ENCODE results near the gene KRT16.

Gene KRT16

DNA sequence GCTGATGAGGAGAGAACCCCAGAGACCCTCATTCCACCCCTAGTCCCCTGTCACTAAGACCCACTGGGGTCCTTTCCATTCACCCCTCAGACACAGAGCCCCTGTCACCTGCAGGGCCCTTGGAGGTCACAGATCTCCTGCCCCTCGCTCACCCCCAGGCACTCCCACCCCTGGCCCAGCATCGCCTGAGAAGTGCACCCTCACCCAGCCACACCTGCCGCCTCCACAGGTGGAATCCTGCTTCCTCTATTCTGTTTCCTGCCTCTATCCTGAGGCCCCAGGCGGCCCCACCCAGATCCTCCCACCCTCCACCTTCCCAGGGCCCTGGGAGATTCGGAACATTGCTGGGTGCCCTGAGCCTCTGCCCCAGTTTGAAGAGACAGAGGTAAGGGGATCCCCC is 25.6 kb upstream of the KRT16 start:
- no peaks in the 10 kb centered on the region for H3K9me3 ChIP-seq (replicated peaks in 1 of 11)
- H3K36me3 ChIP-seq: no peaks in the 10 kb centered on the region
- no peak overlapping the region for H3K9ac ChIP-seq
- peaks cover 0 to 5% (median 0%) of the 10 kb centered on the region in 10 experiments; a peak in 3 of 20 replicates for H3K4me1 ChIP-seq
- H3K27me3 ChIP-seq: no peaks in the 10 kb centered on the region
- H3K4me3 ChIP-seq: no peak overlapping the region
- H4K20me1 ChIP-seq: no peaks in the 10 kb centered on the region; a peak in 3 of 22 replicates
- TF ChIP-seq Cebpa-rat (IDR thresholded peaks at IDR 0.05): no peak
- H3K4me2 ChIP-seq: no peak overlapping the region
- H3K27ac ChIP-seq: no peak overlapping the region

DNA sequence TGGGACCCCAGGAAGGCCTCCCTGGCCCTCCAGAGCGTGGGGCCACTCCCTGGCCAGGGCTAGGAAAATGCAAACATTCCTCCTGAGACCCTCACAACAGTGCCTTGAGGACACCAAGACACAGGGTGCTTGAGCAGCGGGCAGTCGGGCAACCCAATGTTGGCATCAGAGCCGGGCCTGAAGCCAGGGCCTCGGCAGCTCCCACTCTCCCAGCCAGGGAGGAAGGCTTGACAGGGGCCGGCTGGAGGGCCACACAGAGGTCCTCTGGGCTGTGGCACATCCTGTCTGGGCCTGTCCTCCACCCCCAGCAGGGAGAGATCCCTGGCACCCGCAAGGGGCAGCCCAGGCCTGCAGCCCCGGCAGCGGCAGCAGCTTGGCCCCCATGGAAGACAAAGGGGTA is 24.1 kb upstream of the KRT16 start:
- H3K4me2 ChIP-seq: no peak overlapping the region
- no peak for TF ChIP-seq Cebpa-rat (IDR thresholded peaks at IDR 0.05)
- no peak overlapping the region for H3K9ac ChIP-seq
- H3K4me3 ChIP-seq: no peak overlapping the region
- H3K4me1 ChIP-seq: peaks cover 0 to 5% (median 0%) of the 10 kb centered on the region in 10 experiments; a peak in 3 of 20 replicates
- H3K27ac ChIP-seq: no peak overlapping the region
- H4K20me1 ChIP-seq: no peaks in the 10 kb centered on the region; a peak in 3 of 22 replicates
- no peaks in the 10 kb centered on the region for H3K27me3 ChIP-seq
- H3K9me3 ChIP-seq (replicated peaks in 1 of 11): no peaks in the 10 kb centered on the region
- H3K36me3 ChIP-seq: no peaks in the 10 kb centered on the region

DNA sequence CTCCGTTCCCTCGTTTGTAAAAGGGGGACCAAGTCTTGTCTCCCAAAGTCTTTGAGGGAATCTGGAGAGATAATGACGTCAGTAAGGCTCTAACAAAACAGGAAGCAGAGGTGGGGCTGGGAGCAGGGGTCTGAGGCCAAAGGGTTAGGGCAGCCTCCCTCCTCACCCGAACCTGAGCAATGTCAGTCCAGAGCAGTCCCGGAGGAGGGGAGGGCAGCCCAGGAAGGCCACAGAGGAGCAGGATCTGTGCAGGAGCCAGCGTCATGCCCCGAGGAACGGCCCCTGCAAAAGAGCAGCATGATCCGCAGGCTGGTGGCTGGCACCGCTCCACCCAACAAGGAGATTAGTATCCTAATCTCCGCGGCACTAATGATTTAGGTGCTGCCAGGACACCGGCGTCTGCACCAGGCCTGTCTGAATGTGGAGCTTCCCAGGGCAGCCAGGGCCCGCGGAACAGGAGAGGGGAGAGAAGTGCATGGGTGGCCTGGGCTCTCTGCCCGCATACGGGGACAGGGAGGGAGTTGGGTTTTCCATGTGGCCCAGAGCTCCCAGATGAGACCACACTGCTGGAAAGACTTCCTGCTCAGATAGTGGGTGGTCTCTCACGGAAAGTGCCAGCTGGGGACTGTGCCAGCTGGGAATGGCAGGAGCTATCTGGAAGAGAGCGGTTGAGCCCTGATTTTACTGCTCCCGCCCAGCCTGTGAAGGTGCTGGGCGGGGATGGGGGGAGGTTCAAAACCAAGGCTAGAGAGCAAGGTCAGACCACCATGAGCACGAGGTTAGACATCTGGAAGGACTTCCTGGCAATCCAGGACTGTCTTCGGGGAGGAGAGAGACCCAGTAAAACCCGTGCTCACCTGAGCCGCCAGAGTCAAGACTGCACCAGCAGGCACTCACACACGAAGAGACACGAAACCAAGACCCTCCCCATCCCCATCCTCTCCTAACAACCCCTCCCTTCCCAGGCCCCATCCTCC is 22.8 kb upstream of the KRT16 start:
- H3K4me3 ChIP-seq: no peak overlapping the region
- no peaks in the 10 kb centered on the region for H3K27me3 ChIP-seq
- H4K20me1 ChIP-seq: no peaks in the 10 kb centered on the region; a peak in 3 of 22 replicates
- H3K36me3 ChIP-seq: no peaks in the 10 kb centered on the region
- no peaks in the 10 kb centered on the region for H3K9me3 ChIP-seq (replicated peaks in 1 of 11)
- H3K4me1 ChIP-seq: peaks cover 0 to 6% (median 0%) of the 10 kb centered on the region in 10 experiments; a peak in 6 of 20 replicates
- H3K9ac ChIP-seq: no peak overlapping the region
- no peak overlapping the region for H3K27ac ChIP-seq
- no peak for TF ChIP-seq Cebpa-rat (IDR thresholded peaks at IDR 0.05)
- no peak overlapping the region for H3K4me2 ChIP-seq

DNA sequence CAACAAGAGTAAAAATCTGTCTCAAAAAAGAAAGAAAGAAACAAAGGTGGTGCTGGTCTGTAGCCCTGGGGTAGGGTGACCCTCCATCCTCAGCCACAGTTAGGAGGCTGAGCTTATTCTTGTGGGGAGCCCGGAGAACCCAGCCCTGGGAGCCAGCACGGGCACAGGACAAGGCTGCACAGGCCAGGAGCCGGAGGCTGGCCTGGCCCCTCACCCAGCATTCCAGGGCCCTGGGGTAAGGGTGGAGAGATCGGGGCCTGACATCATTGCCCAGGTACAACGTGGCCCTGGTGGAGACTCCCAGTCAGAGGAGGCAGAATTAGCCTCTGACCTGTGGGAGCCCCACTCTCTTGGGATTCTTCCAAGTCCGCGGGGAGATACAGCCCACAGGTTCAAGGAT is 22.1 kb upstream of the KRT16 start:
- Histone ChIP-seq H4K20me1 (no peaks in the 10 kb centered on the region; a peak in 3 of 22 replicates), H3K27me3 (no peaks in the 10 kb centered on the region), H3K36me3 (no peaks in the 10 kb centered on the region), H3K4me3 (no peak overlapping the region), H3K4me2 (no peak overlapping the region), H3K27ac (no peak overlapping the region), H3K9me3 (replicated peaks in 1 of 11) (no peaks in the 10 kb centered on the region), H3K4me1 (peaks cover 0 to 11% (median 0%) of the 10 kb centered on the region in 10 experiments; a peak in 6 of 20 replicates), H3K9ac (no peak overlapping the region)
- no peak for TF ChIP-seq Cebpa-rat (IDR thresholded peaks at IDR 0.05)

DNA sequence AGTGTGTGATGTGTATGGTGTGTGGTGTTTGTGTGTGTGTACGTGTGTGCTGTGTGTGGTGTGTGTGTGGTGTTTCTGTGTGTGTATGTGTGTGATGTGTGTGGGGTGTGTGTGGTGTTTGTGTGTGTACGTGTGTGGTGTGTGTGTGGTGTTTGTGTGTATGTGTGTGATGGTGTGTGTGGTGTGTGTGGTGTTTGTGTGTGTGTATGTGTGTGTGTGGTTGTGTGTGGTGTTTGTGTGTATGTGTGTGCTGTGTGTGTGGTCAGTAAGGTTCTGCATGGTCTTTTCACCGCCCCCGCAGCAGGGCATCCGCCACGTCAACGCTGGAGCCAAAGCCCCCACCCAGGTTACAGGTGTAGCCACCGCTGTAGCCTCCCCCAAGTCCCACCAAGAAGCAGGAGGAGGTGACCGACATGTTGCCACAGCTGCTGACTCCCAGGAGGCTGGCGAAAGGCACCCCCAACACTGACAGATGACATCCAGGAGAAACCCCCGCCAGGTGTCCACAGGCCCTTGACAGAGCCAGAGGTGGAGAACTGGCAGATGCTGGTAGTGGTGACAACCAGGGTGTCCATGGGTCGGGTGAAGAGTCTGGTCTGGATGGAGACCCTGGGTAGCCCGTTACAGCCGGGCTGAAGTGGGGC is 21.1 kb upstream of the KRT16 start:
- H3K4me1 ChIP-seq: peaks cover 0 to 12% (median 0%) of the 10 kb centered on the region in 10 experiments; a peak in 4 of 20 replicates
- H3K27me3 ChIP-seq: no peaks in the 10 kb centered on the region
- H3K9ac ChIP-seq: no peak overlapping the region
- no peak for TF ChIP-seq Cebpa-rat (IDR thresholded peaks at IDR 0.05)
- H3K4me2 ChIP-seq: no peak overlapping the region
- no peak overlapping the region for H3K4me3 ChIP-seq
- H3K36me3 ChIP-seq: no peaks in the 10 kb centered on the region
- H4K20me1 ChIP-seq: no peaks in the 10 kb centered on the region; a peak in 3 of 22 replicates
- H3K9me3 ChIP-seq (replicated peaks in 1 of 11): no peaks in the 10 kb centered on the region
- H3K27ac ChIP-seq: no peak overlapping the region

DNA sequence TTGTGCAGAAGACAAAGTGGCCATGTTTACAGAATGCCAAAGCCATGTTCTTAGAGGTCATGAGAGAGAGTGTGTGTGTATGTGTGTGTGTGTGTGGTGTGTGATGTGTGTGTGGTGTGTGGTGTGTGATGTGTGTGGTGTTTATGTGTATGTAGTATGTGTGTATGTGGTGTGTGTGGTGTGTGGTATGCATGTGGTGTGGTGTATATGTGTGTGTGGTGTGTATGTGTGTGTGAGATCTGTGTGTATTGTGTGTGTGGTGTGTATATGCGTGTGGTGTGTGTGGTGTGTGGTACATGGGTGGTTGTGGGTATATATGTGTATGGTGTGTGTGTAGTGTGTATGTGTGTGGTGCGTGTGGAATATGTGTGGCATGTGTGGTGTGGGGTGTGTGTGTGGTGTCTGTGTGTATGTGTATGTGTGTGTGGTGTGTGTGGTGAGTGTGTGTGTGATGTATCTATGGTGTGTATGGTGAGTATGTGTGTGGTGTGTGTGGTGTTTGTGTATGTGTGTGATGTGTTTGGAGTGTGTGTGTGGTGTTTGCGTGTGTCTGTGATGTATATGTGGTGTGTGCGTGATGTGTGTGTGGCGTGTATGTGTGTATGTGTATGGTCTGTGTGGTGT is 20.0 kb upstream of the KRT16 start:
- Histone ChIP-seq H3K4me3 (no peak overlapping the region), H3K4me2 (no peak overlapping the region), H4K20me1 (no peaks in the 10 kb centered on the region; a peak in 2 of 22 replicates), H3K27me3 (no peaks in the 10 kb centered on the region), H3K4me1 (peaks cover 0 to 12% (median 0%) of the 10 kb centered on the region in 10 experiments; a peak in 4 of 20 replicates), H3K36me3 (no peaks in the 10 kb centered on the region), H3K9ac (no peak overlapping the region), H3K9me3 (replicated peaks in 1 of 11) (no peaks in the 10 kb centered on the region), H3K27ac (no peak overlapping the region)
- TF ChIP-seq Cebpa-rat (IDR thresholded peaks at IDR 0.05): no peak

DNA sequence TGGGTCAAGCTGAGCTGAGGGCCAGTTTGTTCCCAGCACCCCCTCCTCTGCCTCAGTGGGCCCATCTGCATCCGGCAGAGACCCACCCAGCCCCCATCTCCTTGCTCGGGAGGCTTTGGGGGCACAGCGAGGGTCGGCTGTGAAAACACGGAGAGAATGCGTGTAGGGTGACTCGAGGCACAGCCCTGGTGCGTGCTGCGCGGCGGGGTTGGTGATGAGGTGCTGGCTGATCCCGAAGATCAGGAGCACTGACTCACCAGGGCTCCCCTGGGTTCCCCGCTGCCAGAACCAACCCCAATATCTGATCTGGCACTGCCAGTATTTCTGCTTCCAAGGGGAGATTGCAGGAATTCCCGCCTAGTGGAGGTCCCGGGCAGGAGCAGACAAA is 19.3 kb upstream of the KRT16 start:
- H3K9ac ChIP-seq: no peak overlapping the region
- H3K27ac ChIP-seq: no peak overlapping the region
- H3K4me2 ChIP-seq: no peak overlapping the region
- H4K20me1 ChIP-seq: no peaks in the 10 kb centered on the region; a peak in 2 of 22 replicates
- H3K27me3 ChIP-seq: no peaks in the 10 kb centered on the region
- no peaks in the 10 kb centered on the region for H3K36me3 ChIP-seq
- no peaks in the 10 kb centered on the region for H3K9me3 ChIP-seq (replicated peaks in 1 of 11)
- peaks cover 0 to 12% (median 0%) of the 10 kb centered on the region in 10 experiments; a peak in 4 of 20 replicates for H3K4me1 ChIP-seq
- H3K4me3 ChIP-seq: no peak overlapping the region
- TF ChIP-seq Cebpa-rat (IDR thresholded peaks at IDR 0.05): no peak

DNA sequence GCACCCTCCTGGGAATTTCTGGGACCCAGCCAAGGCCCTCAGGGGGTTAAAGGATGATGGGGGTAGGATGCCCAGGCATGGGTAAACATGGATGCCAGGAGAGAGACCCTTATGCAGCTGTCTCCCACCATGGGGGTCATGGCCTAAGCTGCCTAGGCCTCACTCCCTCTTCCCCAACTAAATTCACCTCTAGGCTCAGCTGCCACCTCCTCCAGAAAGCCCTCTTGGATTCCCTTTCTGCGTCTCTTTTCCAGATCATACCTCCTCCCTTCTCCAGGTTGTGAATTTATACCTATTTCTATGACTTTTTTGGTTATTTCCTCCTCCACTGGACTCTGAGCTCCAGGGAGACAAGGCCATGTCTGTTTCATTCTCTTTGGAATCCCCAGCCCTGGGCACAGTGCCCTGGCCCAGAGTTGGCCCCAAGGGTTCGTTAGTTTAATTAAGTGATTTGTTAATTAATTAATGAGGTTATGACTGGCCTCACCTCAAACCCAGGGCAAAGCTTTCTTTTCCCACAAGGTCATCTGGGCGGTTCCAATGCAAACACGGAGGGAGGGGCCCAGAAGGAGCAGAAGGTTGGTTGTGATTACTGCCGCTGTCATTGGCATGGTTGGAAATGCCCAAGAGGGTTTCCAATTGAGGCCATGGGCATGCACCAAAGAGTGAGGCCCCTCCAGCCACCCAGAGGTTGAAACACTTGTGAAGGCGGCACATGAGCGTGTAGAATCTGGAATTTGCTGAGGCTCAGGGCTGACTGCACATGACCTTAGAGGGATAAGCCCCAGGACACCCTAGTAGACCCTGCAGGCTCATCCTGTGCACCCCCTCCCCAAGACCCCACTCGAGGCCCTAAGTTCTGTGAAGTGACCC is 18.7 kb upstream of the KRT16 start:
- TF ChIP-seq Cebpa-rat (IDR thresholded peaks at IDR 0.05): no peak
- Histone ChIP-seq H3K36me3 (no peaks in the 10 kb centered on the region), H3K9ac (no peak overlapping the region)

More for the DNA sequence above, 18.7 kb upstream of the KRT16 start:
- Histone ChIP-seq H3K27me3 (no peaks in the 10 kb centered on the region), H3K4me2 (no peak overlapping the region), H3K27ac (no peak overlapping the region), H3K9me3 (replicated peaks in 1 of 11) (no peaks in the 10 kb centered on the region), H3K4me1 (peaks cover 0 to 12% (median 0%) of the 10 kb centered on the region in 10 experiments; a peak in 4 of 20 replicates), H3K4me3 (no peak overlapping the region), H4K20me1 (no peaks in the 10 kb centered on the region; a peak in 1 of 22 replicates)
